Mucosa of descending colon (tissue), 3 donors: ENCODE data around the gene EWSR1. TPM values are rescaled to one million over a fixed set of nuclear protein-coding genes. Genes with fewer than 3 reads are reported as not detected.
A peak's percentile ranks its signal among the peaks of the same experiment; 100 is the strongest.

ENCODE experiments used
- ATAC-seq: fragments of 200-7000 bp; cut with Tn5 transposase; one replicate; pipeline ENCODE4 v1.9.1; 2020; ENCODE audit warnings: mild to moderate bottlenecking, moderate library complexity
- DNase-seq, 3 donors: peaks; one replicate each; pipeline ENCODE4 v3.0.0-alpha.2; 2020
- H3K36me3 ChIP-seq: fragments of 200-600 bp; one replicate; pipeline ENCODE4 v1.8.0; 2021; ENCODE audit warnings: low read depth, mild to moderate bottlenecking
- H3K4me1 ChIP-seq: fragments of 200-600 bp; one replicate; pipeline ENCODE4 v1.8.0; 2021; ENCODE audit warnings: low read depth, mild to moderate bottlenecking
- H3K4me3 ChIP-seq: fragments of 200-600 bp; one replicate; pipeline ENCODE4 v1.8.0; 2021; ENCODE audit warnings: mild to moderate bottlenecking
- H3K9me3 ChIP-seq: fragments of 200-600 bp; one replicate; pipeline ENCODE4 v1.8.0; 2021; ENCODE audit warnings: mild to moderate bottlenecking
- intact Hi-C, 2 donors: fragments of 100-400 bp; cut with DNase I in 1 of 2; cut with micrococcal nuclease in 1 of 2; formaldehyde crosslinking; loops; one replicate each; pipeline versions ENCODE4 v1.11.0 to v1.11.1; 2022; cut with DNase I, micrococcal nuclease
- total RNA-seq, 3 donors: library from RNA; stranded (reverse); fragmentation: NEBNext Ultra II Directional in 2 of 3; extraction: Animal tissue kit (Norgen Biotek cat#: 25700) in 2 of 3; gene quantifications; one replicate each; pipeline versions ENCODE4 v1.2.1 to v1.2.4, GENCODE V29; 2021 to 2023
- TF ChIP-seq, protein P1 (sequence below): fragments of 200-600 bp; IDR thresholded peaks from one replicate; pipeline ENCODE4 v1.8.0; 2022; ENCODE audit warnings: antibody characterized with exemption, mild to moderate bottlenecking
- donor health status: DM: no; HTN: no; CAD: no; lungs with moderate emphysema.
- donor health status: DM: no; HTN: no; CAD: no.
- donor health status: DM: no; HTN: yes; CAD: no.

EWSR1 gene
- total RNA-seq, 3 donors from 2014 or later: 176 to 227 (median 179) TPM

DNA sequence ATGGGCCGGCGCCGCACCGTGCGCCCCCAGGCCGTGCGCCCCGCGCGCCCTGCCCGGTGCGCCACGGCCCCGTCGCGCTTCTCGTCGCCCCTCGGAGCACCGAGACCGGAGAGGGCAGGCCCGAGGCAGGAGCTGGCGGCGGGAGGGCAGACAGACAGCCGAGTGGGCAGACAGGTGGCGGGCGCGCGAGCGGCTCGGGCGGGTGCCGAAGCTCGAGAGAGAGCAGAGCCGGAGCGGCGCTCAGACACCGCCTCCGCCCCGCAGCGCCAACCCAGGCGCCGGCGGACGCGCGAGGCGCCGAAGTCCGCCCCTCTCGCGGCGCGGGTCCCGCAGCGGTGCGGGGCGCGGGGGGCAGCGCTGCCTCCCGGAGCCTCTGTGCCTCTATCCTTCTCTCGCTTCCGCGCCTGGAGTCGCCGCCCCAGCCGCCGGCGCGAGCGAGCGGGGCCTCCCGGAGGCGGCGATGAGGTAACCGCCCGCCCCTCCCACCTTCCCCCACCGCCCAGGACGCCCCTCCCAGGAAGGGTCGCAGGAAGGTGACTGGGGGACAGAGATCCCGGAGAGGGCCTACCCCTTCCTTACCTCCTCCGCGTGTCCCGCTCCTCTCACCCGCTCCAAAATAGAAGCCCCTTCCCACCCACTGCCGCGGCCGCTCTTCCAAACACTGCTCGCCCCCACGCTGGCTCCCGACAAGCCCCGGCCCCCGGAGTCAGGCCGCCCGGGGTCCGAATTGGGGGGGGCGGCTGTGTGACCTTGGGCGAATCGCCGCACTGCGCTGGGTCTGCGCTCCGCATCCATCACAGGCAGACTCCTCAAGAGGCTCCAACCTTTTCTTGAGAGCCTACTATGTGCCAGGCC lies 47.4 kb downstream of the EWSR1 start, which contains the start of gene RASL10A:
Gene RASL10A (minus strand): TSS at position 412 of the 855 bp plus-strand sequence. CDS start 451 bp downstream, outside the sequence.
- Histone ChIP-seq H3K4me1 (peaks cover 41% of the 10 kb centered on the region), H3K9me3 (no peaks in the 10 kb centered on the region), H3K36me3 (no peaks in the 10 kb centered on the region), H3K4me3 (no peak within 1 kb of the TSS)
- TF ChIP-seq, protein P1, sequence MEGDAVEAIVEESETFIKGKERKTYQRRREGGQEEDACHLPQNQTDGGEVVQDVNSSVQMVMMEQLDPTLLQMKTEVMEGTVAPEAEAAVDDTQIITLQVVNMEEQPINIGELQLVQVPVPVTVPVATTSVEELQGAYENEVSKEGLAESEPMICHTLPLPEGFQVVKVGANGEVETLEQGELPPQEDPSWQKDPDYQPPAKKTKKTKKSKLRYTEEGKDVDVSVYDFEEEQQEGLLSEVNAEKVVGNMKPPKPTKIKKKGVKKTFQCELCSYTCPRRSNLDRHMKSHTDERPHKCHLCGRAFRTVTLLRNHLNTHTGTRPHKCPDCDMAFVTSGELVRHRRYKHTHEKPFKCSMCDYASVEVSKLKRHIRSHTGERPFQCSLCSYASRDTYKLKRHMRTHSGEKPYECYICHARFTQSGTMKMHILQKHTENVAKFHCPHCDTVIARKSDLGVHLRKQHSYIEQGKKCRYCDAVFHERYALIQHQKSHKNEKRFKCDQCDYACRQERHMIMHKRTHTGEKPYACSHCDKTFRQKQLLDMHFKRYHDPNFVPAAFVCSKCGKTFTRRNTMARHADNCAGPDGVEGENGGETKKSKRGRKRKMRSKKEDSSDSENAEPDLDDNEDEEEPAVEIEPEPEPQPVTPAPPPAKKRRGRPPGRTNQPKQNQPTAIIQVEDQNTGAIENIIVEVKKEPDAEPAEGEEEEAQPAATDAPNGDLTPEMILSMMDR: no peak
- intact Hi-C loops: no loop called here
- DNase-seq: peak in 2 of 3 donors; percentile 46 to 55
- ATAC-seq: no peak

GRCh38 chr22:29316141-29316828 lies 48.2 kb downstream of the EWSR1 start:
- Histone ChIP-seq H3K4me3 (no peak overlapping the region), H3K9me3 (no peaks in the 10 kb centered on the region), H3K36me3 (no peaks in the 10 kb centered on the region), H3K4me1 (peaks cover 33% of the 10 kb centered on the region)
- ATAC-seq (no peak), DNase-seq (peak in 1 of 3 donors; percentile 36)
- intact Hi-C loops: no loop called here
- TF ChIP-seq, protein P1: no peak

GRCh38 chr22:29317827-29318454 lies 49.9 kb downstream of the EWSR1 start:
- TF ChIP-seq, protein P1: no peak
- intact Hi-C loops: no loop called here
- no peaks in the 10 kb centered on the region for H3K9me3 ChIP-seq
- peak in 1 of 3 donors; percentile 19 for DNase-seq
- ATAC-seq: no peak
- no peaks in the 10 kb centered on the region for H3K36me3 ChIP-seq
- peaks cover 27% of the 10 kb centered on the region for H3K4me1 ChIP-seq
- H3K4me3 ChIP-seq: no peak overlapping the region

- peaks cover 16% of the 10 kb centered on the region for H3K4me1 ChIP-seq
- H3K4me3 ChIP-seq: no peak overlapping the region
- no peaks in the 10 kb centered on the region for H3K9me3 ChIP-seq
- ATAC-seq: no peak
- intact Hi-C loops: no loop called here
- DNase-seq: no peak
- H3K36me3 ChIP-seq: no peaks in the 10 kb centered on the region
- TF ChIP-seq, protein P1: no peak
Measured at GRCh38 chr22:29319072-29319471, 51.0 kb downstream of the EWSR1 start.

- intact Hi-C loops: no loop called here
- H3K4me3 ChIP-seq: no peak overlapping the region
- H3K36me3 ChIP-seq: no peaks in the 10 kb centered on the region
- no peak for DNase-seq
- peak; percentile 31 for ATAC-seq
- H3K9me3 ChIP-seq: no peaks in the 10 kb centered on the region
- peaks cover 4% of the 10 kb centered on the region for H3K4me1 ChIP-seq
- TF ChIP-seq, protein P1: no peak
Measured at GRCh38 chr22:29320546-29320945, 52.5 kb downstream of the EWSR1 start.
